ENCODE results near the gene BNIP5.

Gene BNIP5

GRCh38 chr6:36377594-36377993, 40.9 kb upstream of the BNIP5 start:
- Histone ChIP-seq H3K27ac (no peak overlapping the region), H3K9me3 (ENCODE audit: control insufficient read depth, low read length) (no peaks in the 10 kb centered on the region), H2AFZ (no peak overlapping the region), H3K9ac (no peak overlapping the region), H3K4me1 (no peaks in the 10 kb centered on the region), H3K4me2 (ENCODE audit: low read length) (no peak overlapping the region), H3K27me3 (ENCODE audit: control insufficient read depth, insufficient read depth, low read length) (no peaks in the 10 kb centered on the region), H3K4me3 (ENCODE audit: low read depth, low read length) (no peak overlapping the region), H3K36me3 (ENCODE audit: control insufficient read depth, insufficient read depth, low read length) (no peaks in the 10 kb centered on the region), H3K79me2 (no peaks in the 10 kb centered on the region)
- no peak for TF ChIP-seq CTCF (IDR thresholded peaks at IDR 0.05)

GRCh38 chr6:36376742-36377141, 40.1 kb upstream of the BNIP5 start:
- Histone ChIP-seq H3K79me2 (no peaks in the 10 kb centered on the region), H3K4me2 (ENCODE audit: low read length) (no peak overlapping the region), H3K4me3 (ENCODE audit: low read depth, low read length) (no peak overlapping the region), H3K9me3 (ENCODE audit: control insufficient read depth, low read length) (no peaks in the 10 kb centered on the region), H2AFZ (no peak overlapping the region), H3K27ac (no peak overlapping the region), H3K36me3 (ENCODE audit: control insufficient read depth, insufficient read depth, low read length) (no peaks in the 10 kb centered on the region), H3K4me1 (no peaks in the 10 kb centered on the region), H3K27me3 (ENCODE audit: control insufficient read depth, insufficient read depth, low read length) (no peaks in the 10 kb centered on the region), H3K9ac (no peak overlapping the region)
- no peak for TF ChIP-seq CTCF (IDR thresholded peaks at IDR 0.05)

GRCh38 chr6:36376183-36376582, 39.5 kb upstream of the BNIP5 start:
- no peak overlapping the region for H2AFZ ChIP-seq
- H3K27me3 ChIP-seq (ENCODE audit: control insufficient read depth, insufficient read depth, low read length) = no peaks in the 10 kb centered on the region
- no peaks in the 10 kb centered on the region for H3K4me1 ChIP-seq
- H3K36me3 ChIP-seq (ENCODE audit: control insufficient read depth, insufficient read depth, low read length) = no peaks in the 10 kb centered on the region
- TF ChIP-seq CTCF (IDR thresholded peaks at IDR 0.05) = no peak
- no peak overlapping the region for H3K4me3 ChIP-seq (ENCODE audit: low read depth, low read length)
- H3K27ac ChIP-seq = no peak overlapping the region
- no peaks in the 10 kb centered on the region for H3K79me2 ChIP-seq
- H3K9ac ChIP-seq = no peak overlapping the region
- no peak overlapping the region for H3K4me2 ChIP-seq (ENCODE audit: low read length)
- H3K9me3 ChIP-seq (ENCODE audit: control insufficient read depth, low read length) = no peaks in the 10 kb centered on the region

- Histone ChIP-seq H3K4me1 (no peaks in the 10 kb centered on the region), H3K4me3 (ENCODE audit: low read depth, low read length) (no peak overlapping the region), H3K9ac (no peak overlapping the region), H2AFZ (no peak overlapping the region), H3K27ac (no peak overlapping the region), H3K27me3 (ENCODE audit: control insufficient read depth, insufficient read depth, low read length) (no peaks in the 10 kb centered on the region), H3K36me3 (ENCODE audit: control insufficient read depth, insufficient read depth, low read length) (no peaks in the 10 kb centered on the region), H3K4me2 (ENCODE audit: low read length) (no peak overlapping the region), H3K79me2 (no peaks in the 10 kb centered on the region), H3K9me3 (ENCODE audit: control insufficient read depth, low read length) (no peaks in the 10 kb centered on the region)
- no peak for TF ChIP-seq CTCF (IDR thresholded peaks at IDR 0.05)
Measured at GRCh38 chr6:36375644-36376155, 39.0 kb upstream of the BNIP5 start.

GRCh38 chr6:36374972-36375371, 38.3 kb upstream of the BNIP5 start:
- no peaks in the 10 kb centered on the region for H3K36me3 ChIP-seq (ENCODE audit: control insufficient read depth, insufficient read depth, low read length)
- H3K27me3 ChIP-seq (ENCODE audit: control insufficient read depth, insufficient read depth, low read length) = no peaks in the 10 kb centered on the region
- no peaks in the 10 kb centered on the region for H3K4me1 ChIP-seq
- no peak overlapping the region for H3K27ac ChIP-seq
- no peaks in the 10 kb centered on the region for H3K79me2 ChIP-seq
- H3K9me3 ChIP-seq (ENCODE audit: control insufficient read depth, low read length) = no peaks in the 10 kb centered on the region
- no peak overlapping the region for H3K4me3 ChIP-seq (ENCODE audit: low read depth, low read length)
- no peak overlapping the region for H3K4me2 ChIP-seq (ENCODE audit: low read length)
- no peak overlapping the region for H3K9ac ChIP-seq
- H2AFZ ChIP-seq = no peak overlapping the region
- no peak for TF ChIP-seq CTCF (IDR thresholded peaks at IDR 0.05)

All from parathyroid adenoma (tissue), 2 donors.